ENCODE results near the gene FBXO45.

- TF ChIP-seq CTCF (IDR thresholded peaks at IDR 0.05) = no peak
- TF ChIP-seq POLR2A (IDR thresholded peaks at IDR 0.05) = no peak
Measured at GRCh38 chr3:196599734-196600128, 31.3 kb downstream of the FBXO45 start.

Measured in testis (tissue), 2 donors.